Measurements from ENCODE around the gene BLOC1S1. TPM values are rescaled to one million over a fixed set of nuclear protein-coding genes. Genes with fewer than 3 reads are reported as not detected.

The BLOC1S1 gene
- total RNA-seq, 1 donor from 2014 or later = 119 TPM

DNA sequence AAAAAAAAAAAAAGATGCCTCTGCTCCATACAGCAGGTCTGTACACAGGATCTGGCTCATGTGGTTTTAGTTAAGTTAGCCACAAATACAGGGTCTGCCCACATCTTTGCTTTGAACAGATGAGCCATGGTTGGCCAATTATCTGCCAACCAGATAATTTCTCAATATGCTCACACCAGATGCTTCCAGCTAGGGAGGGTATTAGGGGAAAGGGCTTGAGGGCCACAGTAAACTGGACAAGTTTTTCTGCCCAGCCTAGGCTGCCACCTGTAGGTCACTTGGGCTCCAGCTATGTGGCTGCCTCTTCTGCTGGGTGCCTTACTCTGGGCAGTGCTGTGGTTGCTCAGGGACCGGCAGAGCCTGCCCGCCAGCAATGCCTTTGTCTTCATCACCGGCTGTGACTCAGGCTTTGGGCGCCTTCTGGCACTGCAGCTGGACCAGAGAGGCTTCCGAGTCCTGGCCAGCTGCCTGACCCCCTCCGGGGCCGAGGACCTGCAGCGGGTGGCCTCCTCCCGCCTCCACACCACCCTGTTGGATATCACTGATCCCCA is 5.1 kb downstream of the BLOC1S1 start:
- intact Hi-C loops (cut with DNase I) = no loop called here
- ATAC-seq (ENCODE audit: poor library complexity) = peak; percentile 51
- DNase-seq = peak; percentile 78

DNA sequence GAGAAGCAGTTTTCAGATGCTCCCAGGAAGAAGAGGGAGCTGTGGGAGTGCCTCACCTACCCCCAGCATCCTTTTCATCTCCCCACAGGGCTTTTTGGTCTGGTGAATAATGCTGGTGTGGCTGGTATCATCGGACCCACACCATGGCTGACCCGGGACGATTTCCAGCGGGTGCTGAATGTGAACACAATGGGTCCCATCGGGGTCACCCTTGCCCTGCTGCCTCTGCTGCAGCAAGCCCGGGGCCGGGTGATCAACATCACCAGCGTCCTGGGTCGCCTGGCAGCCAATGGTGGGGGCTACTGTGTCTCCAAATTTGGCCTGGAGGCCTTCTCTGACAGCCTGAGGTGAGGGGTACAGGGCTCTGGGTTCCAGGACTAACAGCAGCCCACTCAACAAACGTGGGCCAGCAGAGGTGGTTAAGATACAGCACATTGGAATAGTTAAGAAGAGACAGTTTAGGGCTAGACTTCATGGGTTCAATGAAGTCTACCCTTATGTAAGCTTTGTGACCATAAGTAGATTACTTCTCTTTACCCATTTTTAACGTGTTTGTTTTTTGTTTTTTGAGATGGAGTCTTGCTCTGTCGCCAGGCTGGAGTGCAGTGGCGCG is 5.9 kb downstream of the BLOC1S1 start:
- DNase-seq (peak; percentile 45), ATAC-seq (ENCODE audit: poor library complexity) (no peak)
- intact Hi-C loops (cut with DNase I) = no loop called here

DNA sequence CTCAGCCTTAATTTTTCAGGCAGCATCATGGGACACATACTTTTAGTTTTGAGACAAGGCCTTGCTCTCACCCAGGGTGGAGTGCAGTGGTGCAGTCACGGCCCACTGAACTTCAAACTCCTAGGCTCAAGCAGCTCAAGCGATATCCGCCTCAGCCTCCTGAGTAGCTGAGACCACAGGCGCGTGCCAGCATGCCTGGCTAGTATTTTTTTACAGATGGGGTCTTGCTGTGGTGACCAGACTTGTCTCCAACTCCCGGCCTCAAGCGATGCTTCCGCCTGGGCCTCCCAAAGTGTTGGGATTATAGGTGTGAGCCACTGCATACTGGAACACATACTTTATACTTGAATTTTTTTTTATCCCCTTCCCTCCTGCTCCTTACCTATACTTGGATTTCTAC is 7.1 kb downstream of the BLOC1S1 start:
- ATAC-seq (ENCODE audit: poor library complexity) = no peak
- intact Hi-C loops (cut with DNase I) = no loop called here
- peak; percentile 28 for DNase-seq

DNA sequence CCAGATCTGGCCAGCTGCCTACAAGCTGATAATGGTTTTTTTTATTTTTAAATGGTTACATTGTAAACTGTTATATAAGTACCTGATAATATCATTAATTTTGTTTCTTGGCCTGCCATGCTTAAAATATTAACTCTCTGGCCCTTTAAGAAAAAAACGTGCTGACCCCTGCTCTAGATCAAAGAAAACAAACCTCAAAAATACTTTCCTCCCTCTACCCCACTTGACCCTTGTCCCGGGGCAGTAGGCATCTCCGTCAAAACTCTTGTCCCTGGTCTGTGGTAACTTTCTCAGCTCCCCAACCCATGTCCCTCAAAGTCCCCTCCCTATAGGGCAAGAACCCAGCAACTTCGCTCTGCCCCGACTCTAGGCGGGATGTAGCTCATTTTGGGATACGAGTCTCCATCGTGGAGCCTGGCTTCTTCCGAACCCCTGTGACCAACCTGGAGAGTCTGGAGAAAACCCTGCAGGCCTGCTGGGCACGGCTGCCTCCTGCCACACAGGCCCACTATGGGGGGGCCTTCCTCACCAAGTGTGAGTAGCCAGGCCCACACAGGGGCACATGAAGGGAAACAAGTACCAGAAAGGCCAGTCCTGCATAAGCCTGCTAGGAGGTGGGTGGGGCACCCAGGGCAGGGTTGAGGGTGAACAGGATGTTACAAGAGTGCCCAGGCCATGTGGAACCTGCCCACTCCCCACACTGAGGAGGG is 7.8 kb downstream of the BLOC1S1 start:
- ATAC-seq (ENCODE audit: poor library complexity) (no peak), DNase-seq (peak; percentile 42)
- intact Hi-C loops (cut with DNase I) = no loop called here

DNA sequence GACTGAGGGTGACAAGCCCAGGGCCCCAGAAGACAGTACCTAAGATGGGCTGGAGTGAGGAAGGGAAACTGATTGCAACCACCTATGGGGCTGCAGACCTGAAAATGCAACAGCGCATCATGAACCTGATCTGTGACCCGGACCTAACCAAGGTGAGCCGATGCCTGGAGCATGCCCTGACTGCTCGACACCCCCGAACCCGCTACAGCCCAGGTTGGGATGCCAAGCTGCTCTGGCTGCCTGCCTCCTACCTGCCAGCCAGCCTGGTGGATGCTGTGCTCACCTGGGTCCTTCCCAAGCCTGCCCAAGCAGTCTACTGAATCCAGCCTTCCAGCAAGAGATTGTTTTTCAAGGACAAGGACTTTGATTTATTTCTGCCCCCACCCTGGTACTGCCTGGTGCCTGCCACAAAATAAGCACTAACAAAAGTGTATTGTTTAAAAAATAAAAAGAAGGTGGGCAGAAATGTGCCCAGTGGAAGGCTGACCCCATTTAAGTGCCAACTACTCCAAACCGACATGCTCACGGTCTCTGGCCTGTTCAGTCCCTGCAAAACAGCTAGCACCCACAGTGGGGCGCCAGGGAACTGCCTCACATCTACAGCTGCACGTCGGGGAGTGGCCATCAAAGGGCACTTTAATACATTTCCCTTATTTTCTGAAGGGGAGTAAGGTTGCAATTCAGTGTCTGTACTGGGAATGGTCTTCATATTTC is 8.5 kb downstream of the BLOC1S1 start:
- peak; percentile 84 for DNase-seq
- intact Hi-C loops (cut with DNase I) = no loop called here
- ATAC-seq (ENCODE audit: poor library complexity) = no peak

DNA sequence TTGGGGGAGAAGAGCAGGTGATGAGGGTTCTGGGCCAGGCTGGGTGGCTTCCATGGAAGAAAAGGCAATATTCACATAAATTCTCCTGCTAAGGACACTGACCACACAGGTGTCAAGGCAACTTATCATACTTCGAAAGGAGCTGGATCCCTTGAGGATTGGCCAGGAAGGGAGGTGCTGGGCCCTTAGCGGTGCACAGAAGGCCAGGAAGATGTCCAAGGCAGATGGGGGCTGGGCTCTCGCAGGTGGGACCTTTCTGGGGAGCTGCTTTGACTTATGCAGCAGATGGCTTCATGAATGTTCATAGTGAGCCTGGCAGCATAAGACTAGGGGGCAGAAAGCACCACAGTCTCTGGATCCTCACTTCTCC is 9.1 kb downstream of the BLOC1S1 start:
- ATAC-seq (ENCODE audit: poor library complexity) (no peak), DNase-seq (peak; percentile 37)
- intact Hi-C loops (cut with DNase I) = no loop called here

DNA sequence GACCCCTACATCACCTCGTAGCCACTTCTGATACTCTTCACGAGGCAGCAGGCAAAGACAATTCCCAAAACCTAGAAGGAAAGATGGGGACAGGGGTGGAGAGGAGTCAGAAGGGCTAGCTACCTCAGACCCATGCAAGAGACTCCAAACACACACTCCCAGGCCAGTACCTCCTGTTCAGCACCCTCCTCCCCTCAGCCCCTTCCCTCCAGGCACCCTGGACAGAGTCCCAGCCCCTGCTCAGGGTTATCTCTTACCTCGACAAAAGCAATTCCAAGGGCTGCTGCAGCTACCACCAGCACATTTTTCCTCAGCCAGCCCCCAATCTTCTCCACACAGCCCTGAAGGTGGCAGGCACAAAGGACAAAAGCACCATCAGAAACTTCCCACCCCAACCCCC is 9.7 kb downstream of the BLOC1S1 start:
- ATAC-seq (ENCODE audit: poor library complexity) (no peak), DNase-seq (no peak)
- intact Hi-C loops (cut with DNase I) = no loop called here

DNA sequence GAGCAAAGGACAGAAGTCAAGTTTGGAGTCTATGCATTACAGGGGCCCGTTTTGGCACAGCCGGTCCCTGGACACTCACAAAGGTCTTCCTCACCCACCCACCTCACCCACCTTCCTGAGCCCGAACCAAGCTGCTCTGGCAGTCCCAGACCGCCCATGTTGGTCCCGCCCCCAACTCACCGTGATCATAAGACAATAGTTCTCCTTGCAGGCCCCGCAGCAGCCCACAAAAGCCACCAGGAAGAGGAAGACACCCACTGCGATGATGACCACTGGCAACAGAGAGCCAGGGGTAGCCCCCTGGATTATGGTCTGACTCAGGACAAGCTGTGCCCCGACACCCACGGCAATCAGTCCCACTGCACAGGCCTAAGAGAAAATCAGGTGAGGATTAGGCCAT is 11.1 kb downstream of the BLOC1S1 start:
- no peak for DNase-seq
- intact Hi-C loops (cut with DNase I) = no loop called here

DNA sequence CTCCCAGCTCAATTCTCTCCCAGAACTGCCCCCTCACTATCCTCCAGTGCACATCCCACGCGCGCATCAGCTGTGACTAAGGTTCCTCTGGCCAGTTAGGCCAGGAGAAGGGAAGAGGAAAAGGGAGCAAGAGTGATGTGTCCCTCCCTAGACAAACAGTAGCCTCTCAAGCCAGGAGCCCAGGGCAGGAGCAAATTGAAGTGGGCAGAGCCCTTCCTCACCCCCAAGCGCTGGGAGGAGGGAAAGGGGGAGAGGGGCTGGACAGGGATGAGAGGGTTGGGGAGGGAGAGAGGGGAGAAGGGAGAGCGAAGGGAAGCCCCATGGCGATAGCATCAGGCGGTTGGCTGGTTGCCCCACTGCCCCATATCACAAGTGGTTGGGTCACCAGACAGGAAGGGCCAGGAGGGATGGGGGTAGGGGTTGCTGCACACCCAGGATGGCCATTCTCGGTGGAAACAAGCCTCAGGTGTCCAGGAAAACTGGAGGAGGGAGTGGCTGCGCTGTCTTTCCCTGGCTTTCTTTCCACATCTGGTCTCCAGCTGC is 11.9 kb downstream of the BLOC1S1 start:
- intact Hi-C loops (cut with DNase I) = no loop called here
- no peak for ATAC-seq (ENCODE audit: poor library complexity)
- peak; percentile 81 for DNase-seq

More for the DNA sequence above, 11.1 kb downstream of the BLOC1S1 start:
- ATAC-seq (ENCODE audit: poor library complexity) = no peak

DNA sequence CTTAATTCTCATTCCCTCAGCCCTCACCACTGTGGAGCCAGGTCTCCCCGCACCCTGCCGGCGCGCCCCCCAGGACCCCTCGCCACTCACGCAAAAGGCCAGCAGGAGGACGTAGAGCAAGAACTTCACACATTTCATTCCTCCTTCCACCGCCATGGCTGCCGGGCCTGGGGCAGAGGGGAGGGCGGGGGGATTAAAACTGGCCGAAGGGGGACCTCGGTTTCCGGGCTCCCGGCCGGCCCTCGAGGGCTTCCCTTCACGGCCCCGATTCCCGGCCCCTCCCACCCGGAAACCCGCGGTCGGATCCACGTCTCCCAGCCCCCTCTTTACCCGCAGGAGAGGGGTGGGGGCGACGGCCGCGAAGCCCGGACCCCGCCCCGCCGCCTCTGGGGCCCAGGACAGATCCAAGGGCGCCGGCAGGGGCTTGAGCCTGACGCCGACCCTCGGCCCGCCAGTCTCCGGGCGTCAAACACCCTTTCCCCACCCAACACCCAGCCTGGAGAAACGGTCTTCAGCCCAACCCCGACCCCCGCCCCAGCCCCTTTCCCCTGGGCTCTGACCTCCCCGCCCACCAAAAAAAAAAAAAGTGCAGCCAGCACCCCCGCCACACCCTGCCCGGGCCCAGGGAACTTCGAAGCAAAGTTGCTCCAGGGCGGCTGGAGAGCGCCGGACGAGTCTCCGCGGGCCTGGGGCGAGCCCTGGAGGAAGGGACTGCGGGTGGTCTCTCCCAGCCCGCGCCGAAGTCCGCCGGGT is 12.5 kb downstream of the BLOC1S1 start:
- intact Hi-C loops (cut with DNase I) = no loop called here
- DNase-seq (peak; percentile 85), ATAC-seq (ENCODE audit: poor library complexity) (peak; percentile 51)

DNA sequence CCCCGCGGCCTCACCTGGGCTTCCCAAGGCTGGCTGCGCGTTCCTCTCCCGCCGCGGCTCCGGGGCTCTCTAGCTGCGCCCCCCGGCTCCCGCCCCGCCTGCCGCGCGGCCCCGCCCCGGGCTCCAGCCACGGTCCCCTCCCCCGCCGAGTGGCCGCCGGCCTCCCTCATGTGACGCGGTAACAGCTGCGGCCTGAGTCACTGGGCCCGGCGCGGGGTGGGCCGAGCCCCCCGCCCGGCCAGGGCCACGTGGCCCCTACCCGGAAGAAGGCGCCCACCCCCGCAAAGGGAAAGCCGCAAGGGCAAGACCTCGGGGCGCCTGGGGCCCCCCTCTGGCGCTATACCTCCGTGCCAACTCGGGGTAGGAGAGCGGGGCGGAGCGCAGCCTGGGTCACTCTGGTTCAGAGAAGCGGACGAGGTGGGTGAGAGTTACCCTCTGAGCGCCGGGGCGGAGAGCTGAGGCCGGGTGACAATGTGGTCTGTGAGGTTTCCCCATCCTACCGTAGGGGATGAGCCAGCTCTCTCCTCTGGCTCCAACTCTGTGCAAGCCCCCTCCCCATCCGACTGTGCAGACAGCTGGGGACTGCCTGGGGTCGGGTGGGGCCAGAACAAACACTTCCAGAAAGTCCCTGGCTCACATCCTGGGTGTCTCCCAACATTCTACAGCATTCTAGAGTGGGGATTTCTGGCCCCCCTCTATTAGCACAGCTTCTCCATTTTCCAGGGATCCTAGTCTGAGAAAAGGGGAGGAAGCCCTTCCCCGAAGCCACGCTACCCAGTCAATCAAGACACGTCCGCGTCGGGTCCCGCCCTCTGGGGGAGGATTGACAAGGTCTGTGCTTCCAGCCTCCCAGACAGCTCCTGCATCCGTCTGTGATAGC is 13.3 kb downstream of the BLOC1S1 start, which contains the start of gene CD63:
Gene CD63, minus strand, starts transcription at position 71 of the 880 bp plus-strand sequence. CDS start 668 bp downstream, outside the sequence.
- ATAC-seq (ENCODE audit: poor library complexity) (peak; percentile 90), DNase-seq (peak; percentile 95)
- intact Hi-C loops (cut with DNase I) = no loop called here

DNA sequence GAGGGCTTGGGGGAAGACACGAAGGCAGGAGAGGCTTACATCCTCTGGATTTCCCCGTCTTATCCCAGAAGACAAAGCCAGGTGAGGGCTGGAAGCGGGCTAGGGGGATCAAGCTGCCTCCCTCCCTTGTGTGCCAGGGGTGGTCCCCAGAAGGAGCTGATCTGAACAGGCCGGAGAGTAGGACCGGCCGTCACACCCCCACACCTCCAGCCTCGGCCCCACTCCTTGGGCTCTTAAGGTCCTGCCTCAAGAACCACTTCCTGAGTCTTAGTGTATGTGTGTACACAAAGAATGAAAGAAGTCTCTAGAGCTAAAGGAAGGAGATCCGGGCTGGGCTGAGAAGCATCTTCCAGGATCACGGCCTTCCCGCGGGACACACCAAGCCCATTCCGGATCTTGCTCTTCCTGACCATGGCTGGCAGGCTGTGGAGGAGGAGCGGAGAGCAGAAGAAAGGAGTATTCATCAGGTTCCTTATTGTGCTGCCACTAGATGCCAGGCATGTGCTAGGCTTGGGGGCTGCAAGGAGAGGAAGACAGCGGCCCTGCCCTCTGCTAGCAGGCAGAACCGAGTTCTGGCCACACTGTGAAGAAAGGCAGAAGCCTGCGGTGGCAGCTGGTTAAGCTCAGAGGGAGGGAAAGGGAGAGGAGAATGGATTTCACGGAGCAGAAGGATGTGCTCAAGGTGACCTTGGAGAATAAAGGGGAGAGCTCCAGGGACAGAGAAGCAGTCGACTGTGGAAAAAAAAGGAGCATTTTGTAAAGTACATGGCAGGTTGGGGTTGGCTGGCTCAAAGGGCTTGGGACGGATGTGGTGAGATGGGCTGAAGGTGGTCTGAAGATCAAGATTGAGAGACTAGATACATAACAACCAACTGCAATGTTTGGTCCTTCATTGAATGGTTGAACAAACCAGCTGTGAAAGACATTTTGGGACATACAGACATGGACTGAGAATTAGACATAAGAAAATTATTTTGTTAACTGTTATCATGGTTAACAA is 14.3 kb downstream of the BLOC1S1 start:
- intact Hi-C loops (cut with DNase I) = no loop called here
- DNase-seq (peak; percentile 60), ATAC-seq (ENCODE audit: poor library complexity) (peak; percentile 1)

DNA sequence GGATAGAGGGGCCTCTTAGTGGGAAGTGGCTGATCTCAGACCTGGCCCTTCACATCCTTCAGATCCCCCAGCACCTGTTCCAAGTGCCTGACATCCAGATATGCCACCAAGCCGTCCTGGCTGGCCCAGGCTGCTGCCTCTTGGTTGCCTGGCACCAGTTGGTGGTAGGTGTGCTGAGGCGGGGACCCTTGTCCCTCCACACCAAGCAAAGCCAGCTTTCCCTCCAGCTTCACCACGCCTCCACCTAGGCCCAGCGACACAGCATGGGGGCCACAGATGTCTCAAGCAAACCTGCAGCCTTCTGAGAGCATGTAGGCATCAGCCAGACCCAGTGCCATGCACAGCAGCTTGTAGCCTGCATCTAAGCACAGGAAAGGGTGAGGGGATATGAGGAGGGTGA is 16.4 kb downstream of the BLOC1S1 start:
- no peak for DNase-seq
- intact Hi-C loops (cut with DNase I) = no loop called here
- no peak for ATAC-seq (ENCODE audit: poor library complexity)

DNA sequence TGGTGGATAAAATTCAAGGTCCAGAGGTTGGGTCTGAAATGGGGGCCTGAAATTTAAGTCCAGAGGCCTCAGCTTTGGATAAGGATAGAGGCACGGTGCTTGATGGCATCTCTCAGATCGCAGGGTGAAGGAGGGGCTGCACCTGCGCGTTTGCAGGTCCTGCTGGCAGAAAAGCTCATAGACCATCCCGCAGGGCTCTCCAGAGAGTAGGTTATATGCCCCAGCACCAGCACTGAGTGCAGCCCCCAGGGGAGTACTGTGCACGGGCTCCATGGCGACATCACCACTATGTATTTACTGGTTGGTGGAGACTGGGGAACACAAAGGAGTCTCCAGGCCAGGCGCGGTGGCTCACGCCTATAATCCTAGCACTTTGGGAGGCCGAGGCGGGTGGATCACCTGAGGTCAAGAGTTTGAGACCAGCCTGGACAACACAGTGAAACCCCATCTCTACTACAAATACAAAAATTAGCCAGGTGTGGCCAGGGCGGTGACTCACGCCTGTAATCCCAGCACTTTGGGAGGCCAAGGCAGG is 17.2 kb downstream of the BLOC1S1 start:
- DNase-seq (no peak), ATAC-seq (ENCODE audit: poor library complexity) (no peak)
- intact Hi-C loops (cut with DNase I) = no loop called here

DNA sequence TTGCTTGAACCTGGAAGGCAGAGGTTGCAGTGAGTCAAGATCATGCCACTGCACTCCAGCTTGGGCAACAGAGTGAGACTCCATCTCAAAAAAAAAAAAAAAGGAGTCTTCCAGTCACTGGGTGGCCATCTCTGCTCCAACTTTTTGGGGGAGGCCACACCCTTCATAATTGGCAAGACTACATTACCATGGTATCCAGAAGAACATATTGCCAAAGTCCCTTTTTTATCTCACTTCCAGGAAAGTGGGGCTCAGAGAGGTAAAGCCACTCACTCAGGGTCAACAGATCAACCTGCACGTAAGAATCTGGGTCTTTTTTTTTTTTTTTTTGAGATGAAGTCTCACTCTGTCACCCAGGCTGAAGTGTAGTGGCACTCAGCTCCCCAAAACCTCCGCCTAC is 18.0 kb downstream of the BLOC1S1 start:
- no peak for ATAC-seq (ENCODE audit: poor library complexity)
- intact Hi-C loops (cut with DNase I) = no loop called here
- no peak for DNase-seq

DNA sequence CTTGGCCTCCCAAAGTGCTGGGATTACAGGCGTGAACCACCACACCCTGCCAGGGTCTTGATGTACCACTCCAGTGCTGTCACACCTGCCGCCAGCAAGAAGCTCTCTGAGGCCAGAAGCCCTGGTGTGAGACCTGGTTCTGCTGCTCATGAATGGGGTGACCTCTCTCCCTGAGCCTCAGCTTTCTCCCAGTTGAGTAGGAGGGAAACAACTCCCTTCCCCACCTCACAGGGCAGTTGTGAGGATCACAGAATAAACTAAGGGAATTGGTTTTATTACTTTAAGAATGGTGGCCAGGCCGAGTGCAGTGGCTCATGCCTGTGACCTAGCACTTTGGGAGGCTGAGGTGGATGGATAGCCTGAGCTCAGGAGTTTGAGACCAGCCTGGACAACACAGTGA is 18.7 kb downstream of the BLOC1S1 start:
- ATAC-seq (ENCODE audit: poor library complexity) (no peak), DNase-seq (no peak)
- intact Hi-C loops (cut with DNase I) = no loop called here
